GM23248 (cell line): ENCODE results near the gene POU2AF2.

Experiments
- EZH2 ChIP-seq: fragments of 200-600 bp; sonication (generic); IDR thresholded peaks from 2 replicates; pipeline ENCODE4 v1.6.1; 2018; ENCODE audit warnings: antibody characterized with exemption, mild to moderate bottlenecking; ENCODE audit not compliant: insufficient read depth, poor library complexity, severe bottlenecking
- EZH2phosphoT487 ChIP-seq: fragments of 200-600 bp; sonication (generic); IDR thresholded peaks from 2 replicates; pipeline ENCODE4 v1.6.1; 2018; ENCODE audit warnings: antibody characterized with exemption, moderate library complexity, mild to moderate bottlenecking, low read depth; ENCODE audit not compliant: insufficient read depth

DNA sequence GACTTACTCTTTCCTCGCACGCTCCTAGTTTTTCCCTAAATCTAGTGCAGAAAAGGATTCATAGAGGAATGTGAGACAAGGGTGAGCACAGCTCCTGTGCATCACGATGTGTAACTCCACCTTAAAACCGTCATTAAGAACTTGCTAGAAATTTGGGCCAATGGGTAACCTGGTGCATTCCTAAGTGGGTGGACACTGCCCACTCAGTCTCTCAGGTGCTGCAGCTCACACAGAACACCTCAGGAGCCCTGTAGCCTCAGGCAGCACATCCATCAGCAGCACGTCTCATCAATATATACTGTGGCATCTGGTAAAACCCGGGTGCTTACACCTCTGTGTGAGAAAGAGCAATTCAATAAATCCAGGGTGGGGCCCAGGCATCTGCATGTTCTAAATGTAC, 65.2 kb downstream of the POU2AF2 start:
- no peak for TF ChIP-seq EZH2
- no peak for TF ChIP-seq EZH2phosphoT487
